Metanephros (tissue), 2 donors: ENCODE measurements around the gene PCOLCE2. TPM values are rescaled to one million over a fixed set of nuclear protein-coding genes. Genes with fewer than 3 reads are reported as not detected.

ENCODE experiments used
- small RNA-seq: library from RNA; depleted of rRNA; stranded (forward); fragments of <200 nt; gene quantifications from one replicate; pipeline ENCODE3, GENCODE V24; 2014; ENCODE audit warnings: low replicate concordance
- total RNA-seq: library from RNA; depleted of rRNA; stranded (reverse); fragments of >200 nt; gene quantifications from one replicate; pipeline ENCODE4 v1.2.3, GENCODE V29; 2014

Gene PCOLCE2
- total RNA-seq, result 6.0 TPM

GRCh38 chr3:142888481-142889211, at the start of gene PCOLCE2:
PCOLCE2 (minus strand) TSS chr3:142889083; CDS start chr3:142888896, 187 bp downstream.

Small RNA genes within 50 kb of the gene (small RNA-seq; reads per million reads assigned to genes)
- gene RNU7-47P, result not detected

Other genes with a start within 250 kb of the PCOLCE2 start
- gene TRPC1, start 165.0 kb downstream of the PCOLCE2 start, total RNA-seq, result 21.3 TPM
- gene PAQR9, start 74.6 kb upstream of the PCOLCE2 start, total RNA-seq, result 0.12 TPM
- gene U2SURP, start 112.5 kb upstream of the PCOLCE2 start, total RNA-seq, result 78.6 TPM
- 56.3 TPM for gene CHST2, start 230.7 kb upstream of the PCOLCE2 start, total RNA-seq